ENCODE measurements around the gene FAM81A. TPM values are rescaled to one million over a fixed set of nuclear protein-coding genes. Genes with fewer than 3 reads are reported as not detected.
"Not testable (repeated sequence)": the region's sequence is repeated elsewhere in the genome, so short reads cannot be mapped to it uniquely, and the experiment has no call there.

Gene FAM81A
- total and polyA plus RNA-seq, 9 donors = 0.35 to 5.1 (median 0.85) TPM

DNA sequence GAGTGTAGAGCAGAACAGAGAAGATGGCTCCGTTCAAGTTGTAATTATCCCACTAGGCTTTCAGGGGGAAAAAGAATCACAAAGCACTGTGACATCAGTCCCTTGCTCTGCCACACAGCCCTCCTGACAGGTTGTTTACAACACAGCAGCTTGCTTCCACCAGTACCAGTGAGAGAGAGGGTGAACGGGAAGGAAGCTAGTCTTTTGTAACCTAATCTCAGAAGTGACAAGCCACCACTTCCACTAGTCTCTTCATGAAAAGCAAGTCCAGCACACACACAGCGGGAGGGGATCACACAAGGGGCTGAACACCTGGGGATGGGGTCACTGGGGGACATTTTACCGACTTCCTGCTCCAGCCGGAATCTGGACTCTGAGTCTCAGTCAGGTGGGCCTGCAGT is 86.3 kb downstream of the FAM81A start:
- intact Hi-C loops (cut with DNase I) = no loop called here
- H3K27ac ChIP-seq = no peak overlapping the region
- no peak for TF ChIP-seq POLR2A (IDR thresholded peaks at IDR 0.05)
- TF ChIP-seq EP300 (IDR thresholded peaks at IDR 0.05) = no peak
- TF ChIP-seq, protein P1, sequence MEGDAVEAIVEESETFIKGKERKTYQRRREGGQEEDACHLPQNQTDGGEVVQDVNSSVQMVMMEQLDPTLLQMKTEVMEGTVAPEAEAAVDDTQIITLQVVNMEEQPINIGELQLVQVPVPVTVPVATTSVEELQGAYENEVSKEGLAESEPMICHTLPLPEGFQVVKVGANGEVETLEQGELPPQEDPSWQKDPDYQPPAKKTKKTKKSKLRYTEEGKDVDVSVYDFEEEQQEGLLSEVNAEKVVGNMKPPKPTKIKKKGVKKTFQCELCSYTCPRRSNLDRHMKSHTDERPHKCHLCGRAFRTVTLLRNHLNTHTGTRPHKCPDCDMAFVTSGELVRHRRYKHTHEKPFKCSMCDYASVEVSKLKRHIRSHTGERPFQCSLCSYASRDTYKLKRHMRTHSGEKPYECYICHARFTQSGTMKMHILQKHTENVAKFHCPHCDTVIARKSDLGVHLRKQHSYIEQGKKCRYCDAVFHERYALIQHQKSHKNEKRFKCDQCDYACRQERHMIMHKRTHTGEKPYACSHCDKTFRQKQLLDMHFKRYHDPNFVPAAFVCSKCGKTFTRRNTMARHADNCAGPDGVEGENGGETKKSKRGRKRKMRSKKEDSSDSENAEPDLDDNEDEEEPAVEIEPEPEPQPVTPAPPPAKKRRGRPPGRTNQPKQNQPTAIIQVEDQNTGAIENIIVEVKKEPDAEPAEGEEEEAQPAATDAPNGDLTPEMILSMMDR (IDR thresholded peaks at IDR 0.05) = no peak
- H3K36me3 ChIP-seq = no peaks in the 10 kb centered on the region
- no peaks in the 10 kb centered on the region for H3K27me3 ChIP-seq
- H3K4me3 ChIP-seq = no peak overlapping the region
- DNase-seq = no peak
- 59 to 74% (median 66%) methylated on average over 5 of the region's 5 CpGs for WGBS, 3 donors
- no peaks in the 10 kb centered on the region for H3K4me1 ChIP-seq (ENCODE audit: insufficient read depth)
- H3K9me3 ChIP-seq = no peaks in the 10 kb centered on the region

DNA sequence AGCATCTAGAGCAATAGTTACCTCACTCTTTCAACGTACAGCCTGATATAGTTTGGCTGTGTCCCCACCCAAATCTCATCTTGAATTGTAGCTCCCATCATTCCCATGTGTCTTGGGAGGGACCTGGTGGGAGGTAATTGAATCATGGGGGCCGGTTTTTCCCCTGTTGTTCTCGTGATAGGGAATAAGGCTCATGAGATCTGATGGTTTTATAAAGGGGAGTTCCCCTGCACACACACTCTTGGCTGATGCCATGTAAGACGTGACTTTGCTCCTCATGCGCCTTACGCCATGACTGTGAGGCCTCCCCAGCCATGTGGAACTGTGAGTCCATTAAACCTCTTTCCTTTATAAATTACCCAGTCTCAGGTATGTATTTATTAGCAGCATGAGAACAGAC is 88.5 kb downstream of the FAM81A start:
- intact Hi-C loops (cut with DNase I); H3K4me1 ChIP-seq (ENCODE audit: insufficient read depth); H3K9me3 ChIP-seq; DNase-seq; H3K27me3 ChIP-seq; H3K36me3 ChIP-seq; H3K4me3 ChIP-seq; H3K27ac ChIP-seq: not testable (repeated sequence)
- WGBS, 3 donors = 79 to 88% (median 79%) methylated on average over 6 of the region's 6 CpGs

DNA sequence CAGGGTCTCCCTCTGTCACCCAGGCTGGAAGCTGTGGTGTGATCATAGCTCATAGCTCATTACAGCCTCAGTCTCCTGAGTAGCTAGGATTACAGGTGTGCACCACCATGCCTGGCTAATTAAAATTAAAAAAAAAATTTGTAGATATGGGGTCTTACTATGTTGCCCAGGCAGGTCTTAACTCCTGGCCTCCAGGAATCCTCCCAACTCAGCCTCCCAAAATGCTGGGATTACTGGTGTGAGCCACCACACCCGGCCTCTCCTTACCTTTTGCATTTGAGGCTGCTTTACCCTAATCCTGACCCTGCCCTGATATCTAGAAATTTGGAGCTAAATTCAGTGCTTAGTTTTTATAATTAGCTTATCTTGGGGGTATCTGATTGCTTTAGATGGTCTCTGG is 90.4 kb downstream of the FAM81A start:
- no peaks in the 10 kb centered on the region for H3K4me1 ChIP-seq (ENCODE audit: insufficient read depth)
- DNase-seq = no peak
- WGBS, 3 donors = 91 to 100% (median 94%) methylated on average over 1 of the region's 1 CpG
- H3K27me3 ChIP-seq = no peaks in the 10 kb centered on the region
- H3K4me3 ChIP-seq = no peak overlapping the region
- H3K27ac ChIP-seq = no peak overlapping the region
- TF ChIP-seq, protein P1 (IDR thresholded peaks at IDR 0.05) = no peak
- no peak for TF ChIP-seq EP300 (IDR thresholded peaks at IDR 0.05)
- no peaks in the 10 kb centered on the region for H3K9me3 ChIP-seq
- no peaks in the 10 kb centered on the region for H3K36me3 ChIP-seq
- intact Hi-C loops (cut with DNase I) = no loop called here

DNA sequence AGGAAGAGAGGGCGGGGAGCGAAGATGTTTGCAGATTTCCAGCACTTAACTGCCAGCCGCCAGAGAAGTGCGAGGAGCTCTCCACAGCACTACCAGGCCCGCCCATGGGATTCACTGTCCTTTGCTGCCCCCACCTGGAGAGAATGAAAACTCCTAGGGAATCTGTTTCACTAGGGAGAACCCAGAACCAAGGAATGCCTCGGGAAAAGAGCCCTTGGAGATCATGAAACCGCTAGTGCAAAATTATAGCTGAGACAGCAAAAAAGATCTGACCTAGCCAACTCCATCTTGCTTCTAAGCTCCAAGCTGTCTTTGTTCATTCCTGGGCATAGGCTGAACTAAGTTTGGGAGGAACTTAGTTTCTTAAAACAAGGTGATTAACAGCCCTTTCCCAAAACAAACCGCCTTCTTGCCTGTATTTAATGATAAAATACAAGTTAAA is 91.0 kb downstream of the FAM81A start:
- intact Hi-C loops (cut with DNase I) = no loop called here
- no peak overlapping the region for H3K27ac ChIP-seq
- DNase-seq = peak; percentile 73 to 87 (median 76)
- H3K9me3 ChIP-seq = no peaks in the 10 kb centered on the region
- TF ChIP-seq POLR2A (IDR thresholded peaks at IDR 0.05) = no peak
- TF ChIP-seq, protein P1 (IDR thresholded peaks at IDR 0.05) = peak; percentile 54 to 67 (median 63)
- no peak for TF ChIP-seq EP300 (IDR thresholded peaks at IDR 0.05)
- no peaks in the 10 kb centered on the region for H3K36me3 ChIP-seq
- H3K4me3 ChIP-seq = no peak overlapping the region
- 7 to 11% (median 8%) methylated on average over 8 of the region's 8 CpGs for WGBS, 3 donors
- no peaks in the 10 kb centered on the region for H3K4me1 ChIP-seq (ENCODE audit: insufficient read depth)
- no peaks in the 10 kb centered on the region for H3K27me3 ChIP-seq

DNA sequence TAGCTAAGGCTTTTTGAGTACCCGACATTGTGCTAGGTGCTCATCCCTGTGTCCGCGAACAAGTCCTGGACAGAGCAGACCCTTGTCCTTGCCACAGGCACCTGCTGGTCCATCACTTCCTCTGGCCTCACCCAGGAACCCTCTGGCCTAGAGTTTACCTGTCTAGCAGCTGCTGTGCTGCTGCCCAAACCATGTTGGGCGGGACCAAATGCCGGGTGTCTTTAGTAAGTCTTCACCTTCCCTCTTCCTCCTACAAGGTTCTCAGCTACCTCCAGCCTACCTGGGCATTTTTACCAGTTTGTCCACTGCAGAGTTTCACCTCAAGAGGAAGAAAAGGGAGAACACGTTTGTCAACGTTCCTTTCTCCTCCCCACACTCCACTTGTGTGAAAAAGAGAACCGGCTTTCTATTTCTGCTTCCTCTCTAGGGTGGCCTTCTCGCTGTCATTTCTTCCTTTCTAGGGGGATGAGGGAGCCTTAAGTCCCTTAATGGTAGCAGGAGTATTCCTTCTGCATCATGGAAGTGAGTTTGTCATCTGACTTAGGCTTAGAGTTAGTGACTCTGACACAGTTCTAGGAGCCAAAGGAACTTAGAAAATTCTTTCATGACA is 93.2 kb downstream of the FAM81A start:
- Histone ChIP-seq H3K27ac (no peak overlapping the region), H3K4me1 (ENCODE audit: insufficient read depth) (no peaks in the 10 kb centered on the region), H3K27me3 (no peaks in the 10 kb centered on the region), H3K36me3 (no peaks in the 10 kb centered on the region), H3K4me3 (no peak overlapping the region), H3K9me3 (no peaks in the 10 kb centered on the region)
- 74 to 78% (median 76%) methylated on average over 9 of the region's 9 CpGs for WGBS, 3 donors
- no peak for TF ChIP-seq POLR2A (IDR thresholded peaks at IDR 0.05)
- TF ChIP-seq, protein P1 (IDR thresholded peaks at IDR 0.05) = no peak
- TF ChIP-seq EP300 (IDR thresholded peaks at IDR 0.05) = no peak
- intact Hi-C loops (cut with DNase I) = loop anchor here in 1 of 4 donors (10.0 kb wide), 1 partner anchor 104 kb away; no protein-coding TSS in a partner anchor
- no peak for DNase-seq

Measured in ovary (tissue), 9 donors.